Measurements from ENCODE around the gene FAM107B.

FAM107B gene

GRCh38 chr10:14775656-14776055 lies 959 bp upstream of the FAM107B start:
- Histone ChIP-seq H3K27ac (no peak overlapping the region), H3K4me3 (no peak overlapping the region)
- DNase-seq (ENCODE audit: low spot score): no peak
- no peak for TF ChIP-seq CTCF (IDR thresholded peaks at IDR 0.05)

- no peak for TF ChIP-seq CTCF (IDR thresholded peaks at IDR 0.05)
- H3K27ac ChIP-seq: no peak overlapping the region
- H3K4me3 ChIP-seq: no peak overlapping the region
- DNase-seq (ENCODE audit: low spot score): no peak
Measured at GRCh38 chr10:14774214-14774580, 500 bp downstream of the FAM107B start.

GRCh38 chr10:14773551-14774213 lies 1.0 kb downstream of the FAM107B start:
- Histone ChIP-seq H3K27ac (no peak overlapping the region), H3K4me3 (no peak overlapping the region)
- no peak for DNase-seq (ENCODE audit: low spot score)
- no peak for TF ChIP-seq CTCF (IDR thresholded peaks at IDR 0.05)

- TF ChIP-seq CTCF (IDR thresholded peaks at IDR 0.05): no peak
- H3K4me3 ChIP-seq: no peak overlapping the region
- no peak for DNase-seq (ENCODE audit: low spot score)
- H3K27ac ChIP-seq: no peak overlapping the region
Measured at GRCh38 chr10:14772399-14772798, 2.3 kb downstream of the FAM107B start.

- no peak for DNase-seq (ENCODE audit: low spot score)
- H3K27ac ChIP-seq: no peak overlapping the region
- no peak overlapping the region for H3K4me3 ChIP-seq
- no peak for TF ChIP-seq CTCF (IDR thresholded peaks at IDR 0.05)
Measured at GRCh38 chr10:14770927-14771326, 3.8 kb downstream of the FAM107B start.

- H3K4me3 ChIP-seq: no peak overlapping the region
- TF ChIP-seq CTCF (IDR thresholded peaks at IDR 0.05): no peak
- H3K27ac ChIP-seq: no peak overlapping the region
- DNase-seq (ENCODE audit: low spot score): no peak
Measured at GRCh38 chr10:14761372-14761771, 13.3 kb downstream of the FAM107B start.

- TF ChIP-seq CTCF (IDR thresholded peaks at IDR 0.05): no peak
- H3K4me3 ChIP-seq: no peak overlapping the region
Measured at GRCh38 chr10:14758994-14759664, 15.6 kb downstream of the FAM107B start.

More at GRCh38 chr10:14758994-14759664, 15.6 kb downstream of the FAM107B start:
- DNase-seq (ENCODE audit: low spot score): no peak
- no peak overlapping the region for H3K27ac ChIP-seq

All from coronary artery (tissue), 2 donors.